Measurements from ENCODE around the gene ZC3H4. TPM values are rescaled to one million over a fixed set of nuclear protein-coding genes. Genes with fewer than 3 reads are reported as not detected.

ZC3H4 gene
- total and polyA plus RNA-seq, 2 of the 8 experiments (the other 6 are each of a cell fraction or from before 2014, with no cell fraction given): 6.6 to 92.0 TPM

GRCh38 chr19:47097396-47098201, 16.0 kb downstream of the ZC3H4 start (continued):
- TF ChIP-seq, protein P1, sequence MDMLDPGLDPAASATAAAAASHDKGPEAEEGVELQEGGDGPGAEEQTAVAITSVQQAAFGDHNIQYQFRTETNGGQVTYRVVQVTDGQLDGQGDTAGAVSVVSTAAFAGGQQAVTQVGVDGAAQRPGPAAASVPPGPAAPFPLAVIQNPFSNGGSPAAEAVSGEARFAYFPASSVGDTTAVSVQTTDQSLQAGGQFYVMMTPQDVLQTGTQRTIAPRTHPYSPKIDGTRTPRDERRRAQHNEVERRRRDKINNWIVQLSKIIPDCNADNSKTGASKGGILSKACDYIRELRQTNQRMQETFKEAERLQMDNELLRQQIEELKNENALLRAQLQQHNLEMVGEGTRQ (IDR thresholded peaks at IDR 0.05; ENCODE audit: low read length): no peak
- TF ChIP-seq HDAC6 (IDR thresholded peaks at IDR 0.05; ENCODE audit: low read depth, low read length) (no peak), MAFK (IDR thresholded peaks at IDR 0.05; ENCODE audit: low read depth, low read length) (no peak), SUZ12 (IDR thresholded peaks at IDR 0.05; ENCODE audit: low read length) (no peak)
